Osteocyte (in vitro differentiated cells): ENCODE measurements around the gene FOXD4L1. TPM values are rescaled to one million over a fixed set of nuclear protein-coding genes. Genes with fewer than 3 reads are reported as not detected.
"Not testable (repeated sequence)": the region's sequence is repeated elsewhere in the genome, so short reads cannot be mapped to it uniquely, and the experiment has no call there.

Source experiments
- DNase-seq: peaks from one replicate; pipeline ENCODE4 v3.0.0; 2021; ENCODE audit warnings: mixed read lengths; ENCODE audit not compliant: unreplicated experiment; ENCODE audit errors: extremely low spot score
- H3K27ac Mint-ChIP-seq: one replicate; pipeline ENCODE4 v1.8.0; 2021; ENCODE audit warnings: mild to moderate bottlenecking, mixed read lengths; ENCODE audit not compliant: unreplicated experiment
- H3K27me3 Mint-ChIP-seq: one replicate; pipeline ENCODE4 v1.8.0; 2021; ENCODE audit warnings: mixed read lengths; ENCODE audit not compliant: unreplicated experiment
- H3K36me3 Mint-ChIP-seq: one replicate; pipeline ENCODE4 v1.8.0; 2021; ENCODE audit warnings: mixed read lengths; ENCODE audit not compliant: unreplicated experiment
- H3K4me1 Mint-ChIP-seq: one replicate; pipeline ENCODE4 v1.8.0; 2021; ENCODE audit warnings: mixed read lengths; ENCODE audit not compliant: unreplicated experiment
- H3K4me3 Mint-ChIP-seq: one replicate; pipeline ENCODE4 v1.8.0; 2021; ENCODE audit warnings: mild to moderate bottlenecking, moderate library complexity, mixed read lengths; ENCODE audit not compliant: unreplicated experiment
- H3K9me3 Mint-ChIP-seq: one replicate; pipeline ENCODE4 v1.8.0; 2021; ENCODE audit warnings: mixed read lengths; ENCODE audit not compliant: unreplicated experiment
- total RNA-seq: library from RNA; stranded (reverse); gene quantifications from 2 replicates; pipeline ENCODE4 v1.2.1, GENCODE V29; 2021

The FOXD4L1 gene
- total RNA-seq, 1 donor from 2014 or later, result 0.21 TPM

DNA sequence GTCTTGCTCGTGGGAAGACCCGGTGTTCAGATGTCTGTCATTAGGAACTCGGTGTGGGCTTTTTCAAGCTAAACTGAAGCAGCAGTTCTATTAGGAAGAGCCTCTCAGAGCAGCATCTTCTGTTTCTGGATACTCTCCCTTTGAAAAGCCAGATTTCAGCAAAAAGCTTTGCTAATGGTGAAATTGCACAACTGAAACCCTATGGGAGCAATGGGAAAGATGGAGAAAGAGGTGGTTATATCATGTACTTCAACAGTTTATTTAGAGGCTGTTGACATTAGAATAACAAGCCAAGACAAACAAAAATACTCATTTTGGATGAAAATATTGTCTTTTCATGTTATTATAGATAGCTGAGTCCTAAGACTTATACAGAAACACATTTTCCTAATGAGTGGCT is 30.4 kb downstream of the FOXD4L1 start:
- H3K4me3 Mint-ChIP-seq, H3K27ac Mint-ChIP-seq, DNase-seq, H3K9me3 Mint-ChIP-seq, H3K4me1 Mint-ChIP-seq, H3K36me3 Mint-ChIP-seq: not testable (repeated sequence)
- H3K27me3 Mint-ChIP-seq, result peaks cover 14% of the 10 kb centered on the region

DNA sequence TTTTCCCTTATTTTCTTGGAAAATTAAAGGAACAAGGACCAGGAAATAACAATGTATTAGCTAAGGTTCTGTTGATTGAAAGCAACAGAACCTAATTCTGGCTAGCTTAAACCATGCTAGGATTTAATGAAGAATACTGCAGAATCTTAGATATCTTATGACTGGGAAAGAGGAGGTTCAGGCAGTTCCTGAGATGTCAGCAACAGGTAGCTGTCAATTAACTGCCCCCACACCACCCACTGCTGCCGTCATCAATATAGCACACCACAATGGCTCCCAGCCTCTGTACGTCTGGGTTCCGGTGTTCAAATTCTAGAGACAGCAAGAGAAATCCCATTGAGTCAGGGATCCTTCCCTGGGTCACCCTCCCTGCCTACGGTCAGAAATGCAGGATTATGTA is 34.5 kb downstream of the FOXD4L1 start:
- DNase-seq, H3K36me3 Mint-ChIP-seq, H3K9me3 Mint-ChIP-seq, H3K4me3 Mint-ChIP-seq, H3K4me1 Mint-ChIP-seq, H3K27ac Mint-ChIP-seq: not testable (repeated sequence)
- H3K27me3 Mint-ChIP-seq, result peaks cover 11% of the 10 kb centered on the region

DNA sequence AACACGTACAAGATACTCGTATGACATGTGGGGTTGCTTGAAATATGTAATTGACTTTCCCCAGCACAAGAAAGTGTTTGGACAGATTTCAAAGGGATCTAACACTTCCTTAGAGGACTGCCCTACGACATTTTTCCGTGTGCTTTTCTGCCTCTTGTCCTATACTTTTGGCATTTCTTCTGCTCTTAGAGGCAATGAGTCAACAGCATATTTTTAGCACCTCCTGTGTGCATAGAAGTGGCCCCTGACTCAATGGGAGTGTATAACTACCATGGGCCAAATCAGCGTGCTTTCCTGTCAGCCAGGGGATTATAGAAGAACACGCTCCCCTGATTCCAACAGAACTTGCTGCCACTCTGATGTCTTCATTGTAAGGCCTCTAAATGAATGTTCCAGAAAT is 38.1 kb downstream of the FOXD4L1 start:
- H3K4me3 Mint-ChIP-seq, H3K9me3 Mint-ChIP-seq, DNase-seq, H3K36me3 Mint-ChIP-seq, H3K27ac Mint-ChIP-seq, H3K4me1 Mint-ChIP-seq: not testable (repeated sequence)
- peaks cover 14% of the 10 kb centered on the region for H3K27me3 Mint-ChIP-seq

DNA sequence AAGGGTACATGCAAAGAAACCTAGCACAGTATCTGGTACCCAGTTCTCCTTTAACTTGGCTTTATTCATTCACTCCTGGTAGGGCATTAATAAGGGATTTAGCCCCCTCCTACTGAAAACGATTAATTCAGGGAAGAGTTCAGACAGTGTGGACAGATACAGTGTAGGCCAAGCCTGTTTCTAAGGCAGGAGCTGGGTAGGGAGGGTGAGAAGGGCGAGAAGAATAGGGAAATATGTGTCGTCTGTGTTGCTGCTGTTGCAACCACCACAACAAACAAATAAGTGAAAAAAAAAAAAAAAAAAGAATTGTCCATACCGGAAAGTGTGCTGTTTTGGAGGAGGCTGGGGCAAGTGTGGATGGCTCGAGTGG is 42.4 kb downstream of the FOXD4L1 start:
- not testable (repeated sequence) for H3K27ac Mint-ChIP-seq, DNase-seq, H3K9me3 Mint-ChIP-seq, H3K4me1 Mint-ChIP-seq, H3K36me3 Mint-ChIP-seq
- H3K4me3 Mint-ChIP-seq, result peak overlapping the region; percentile 67
- peaks cover 13% of the 10 kb centered on the region for H3K27me3 Mint-ChIP-seq

DNA sequence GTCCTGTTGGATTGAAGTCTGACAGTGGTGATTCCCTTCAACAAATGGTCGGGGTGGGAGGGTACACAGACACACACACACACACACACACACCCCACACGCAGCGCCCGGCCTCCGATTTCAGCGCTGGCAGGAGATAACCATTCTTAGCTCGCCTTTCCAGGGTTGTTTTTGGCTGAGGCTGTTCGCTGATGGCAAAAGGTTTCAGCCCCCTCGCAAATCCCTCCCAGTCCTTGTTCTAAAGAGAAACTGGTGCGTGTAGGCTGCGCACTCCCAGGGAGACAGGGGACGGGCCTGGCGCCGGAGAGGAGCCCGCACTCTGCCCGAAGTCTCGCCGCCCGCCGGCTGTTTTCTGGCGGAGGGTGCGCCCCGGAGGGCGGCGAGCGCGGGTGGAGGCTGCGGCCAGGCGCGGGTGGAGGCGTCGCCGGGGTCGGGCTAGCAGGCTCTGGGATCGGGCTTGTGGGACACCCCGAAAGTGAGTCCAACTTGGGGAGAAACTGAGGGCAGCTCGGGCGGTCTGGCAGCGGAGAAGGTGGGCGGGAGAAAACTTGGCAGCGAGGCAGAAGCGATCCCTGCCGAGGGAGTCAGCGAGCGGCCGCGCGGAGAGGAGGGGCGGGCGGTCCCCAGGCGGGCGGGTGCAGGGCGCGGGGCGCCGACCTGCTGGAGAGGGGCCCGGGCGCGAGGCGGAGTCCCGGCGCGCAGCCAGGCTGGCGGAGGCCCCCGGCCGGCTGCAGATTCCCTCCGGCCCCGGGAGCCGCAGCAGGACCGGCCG is 42.9 kb downstream of the FOXD4L1 start:
- Mint-ChIP-seq H3K4me3 (peak overlapping the region; percentile 67), H3K27me3 (peaks cover 13% of the 10 kb centered on the region)
- peak; percentile 86 for DNase-seq
- not testable (repeated sequence) for H3K4me1 Mint-ChIP-seq, H3K36me3 Mint-ChIP-seq, H3K27ac Mint-ChIP-seq, H3K9me3 Mint-ChIP-seq

DNA sequence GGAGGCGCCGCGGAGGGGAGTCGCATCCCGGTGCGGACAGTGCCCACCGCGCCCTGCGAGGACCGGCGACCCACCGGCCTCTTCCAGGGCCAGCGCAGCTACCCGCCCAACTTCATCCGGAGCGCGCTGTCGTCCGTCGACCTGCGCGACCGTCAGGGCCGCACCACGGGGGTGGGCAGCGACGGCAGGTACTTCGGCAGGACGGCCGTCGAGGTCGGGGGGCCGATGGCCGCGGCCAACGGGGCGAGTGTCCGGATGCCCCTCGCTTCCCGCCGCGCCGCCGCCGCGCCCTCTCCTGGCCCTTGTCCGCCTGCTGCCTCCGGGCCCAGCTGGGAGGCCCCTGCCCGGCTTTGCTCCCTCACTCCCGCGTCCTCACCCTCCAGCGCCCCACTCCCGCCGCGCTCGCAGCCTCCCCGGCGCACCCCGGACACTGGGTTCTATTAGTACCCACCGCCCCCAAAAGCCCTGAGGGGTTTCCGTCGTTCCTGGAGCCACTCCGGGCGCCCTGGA is 43.6 kb downstream of the FOXD4L1 start:
- DNase-seq, H3K4me1 Mint-ChIP-seq, H3K27ac Mint-ChIP-seq, H3K9me3 Mint-ChIP-seq, H3K36me3 Mint-ChIP-seq: not testable (repeated sequence)
- Mint-ChIP-seq H3K4me3 (peak overlapping the region; percentile 55), H3K27me3 (peaks cover 13% of the 10 kb centered on the region)

DNA sequence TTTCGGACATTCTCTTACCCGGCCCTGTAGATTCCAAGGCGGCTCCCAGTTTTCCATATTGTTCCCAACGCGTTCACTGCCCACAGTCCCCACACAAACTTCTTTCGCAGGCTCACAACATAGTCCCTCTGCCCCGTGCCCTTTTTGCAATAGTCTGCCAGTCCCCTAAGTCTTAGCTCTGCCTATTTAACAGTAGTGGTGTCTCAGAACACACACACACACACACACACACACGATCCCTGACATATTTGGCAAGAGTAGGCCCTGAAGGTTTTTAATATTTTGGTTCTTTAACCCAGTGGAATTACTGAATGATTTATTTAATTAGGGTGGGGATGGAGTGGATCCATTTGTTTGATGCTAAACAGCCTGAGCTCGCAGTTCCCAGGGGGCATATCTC is 44.1 kb downstream of the FOXD4L1 start:
- Mint-ChIP-seq H3K4me3 (peak overlapping the region; percentile 55), H3K27me3 (peaks cover 15% of the 10 kb centered on the region)
- not testable (repeated sequence) for H3K36me3 Mint-ChIP-seq, H3K27ac Mint-ChIP-seq, DNase-seq, H3K4me1 Mint-ChIP-seq, H3K9me3 Mint-ChIP-seq

Other genes with a start within 250 kb of the FOXD4L1 start
- gene PAX8, start 219.7 kb upstream of the FOXD4L1 start, total RNA-seq, result not detected in 2 replicates
- gene ZNG1B, start 61.0 kb upstream of the FOXD4L1 start, total RNA-seq, result 31.5 and 33.8 TPM in 2 replicates
- gene RABL2A, start 128.6 kb downstream of the FOXD4L1 start, total RNA-seq, result 24.9 and 26.2 TPM in 2 replicates